Measurements from ENCODE around the gene TRIM9. TPM values are rescaled to one million over a fixed set of nuclear protein-coding genes. Genes with fewer than 3 reads are reported as not detected.
A peak's percentile ranks its signal among the peaks of the same experiment; 100 is the strongest.

The TRIM9 gene
- total RNA-seq, 1 donor from 2014 or later = 8.9 TPM

DNA sequence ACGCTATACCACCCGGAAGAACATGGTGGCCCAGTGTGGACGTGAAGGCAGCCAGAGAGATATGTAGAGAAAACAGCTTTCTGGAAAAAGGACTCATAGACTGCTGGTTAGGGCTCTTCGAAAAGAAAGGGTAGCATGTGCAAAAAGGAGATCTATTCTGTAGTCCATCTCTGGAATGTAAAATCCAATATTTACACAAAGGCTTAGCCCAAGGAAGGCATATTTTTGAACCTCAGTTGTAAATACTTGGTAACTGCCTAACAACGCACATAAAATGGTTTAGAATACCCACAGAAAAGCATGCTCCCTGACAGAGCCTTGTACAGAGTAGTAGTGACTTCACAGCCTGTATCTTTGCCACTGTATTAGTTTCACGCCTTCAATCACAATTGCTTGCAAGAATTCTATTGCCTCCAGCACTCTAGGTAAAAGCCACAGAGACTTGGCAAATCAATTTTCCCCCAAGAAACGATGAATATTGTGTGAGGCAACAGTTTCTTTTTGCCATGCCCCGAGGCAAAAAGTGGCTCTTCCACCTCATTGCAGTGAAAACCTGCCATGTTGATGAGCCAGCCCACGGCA, 59.2 kb downstream of the TRIM9 start:
- DNase-seq (ENCODE audit: low spot score in 2 of 2, unreplicated experiment in 2 of 2) = no peak
- H3K36me3 Mint-ChIP-seq = no peaks in the 10 kb centered on the region
- H3K4me1 Mint-ChIP-seq = no peaks in the 10 kb centered on the region
- H3K27ac Mint-ChIP-seq = no peak overlapping the region
- no peak overlapping the region for H3K4me3 Mint-ChIP-seq
- peaks cover 7% of the 10 kb centered on the region for H3K9me3 Mint-ChIP-seq
- H3K27me3 Mint-ChIP-seq (ENCODE audit: low read depth) = peaks cover 2% of the 10 kb centered on the region
- TF ChIP-seq, protein P1, sequence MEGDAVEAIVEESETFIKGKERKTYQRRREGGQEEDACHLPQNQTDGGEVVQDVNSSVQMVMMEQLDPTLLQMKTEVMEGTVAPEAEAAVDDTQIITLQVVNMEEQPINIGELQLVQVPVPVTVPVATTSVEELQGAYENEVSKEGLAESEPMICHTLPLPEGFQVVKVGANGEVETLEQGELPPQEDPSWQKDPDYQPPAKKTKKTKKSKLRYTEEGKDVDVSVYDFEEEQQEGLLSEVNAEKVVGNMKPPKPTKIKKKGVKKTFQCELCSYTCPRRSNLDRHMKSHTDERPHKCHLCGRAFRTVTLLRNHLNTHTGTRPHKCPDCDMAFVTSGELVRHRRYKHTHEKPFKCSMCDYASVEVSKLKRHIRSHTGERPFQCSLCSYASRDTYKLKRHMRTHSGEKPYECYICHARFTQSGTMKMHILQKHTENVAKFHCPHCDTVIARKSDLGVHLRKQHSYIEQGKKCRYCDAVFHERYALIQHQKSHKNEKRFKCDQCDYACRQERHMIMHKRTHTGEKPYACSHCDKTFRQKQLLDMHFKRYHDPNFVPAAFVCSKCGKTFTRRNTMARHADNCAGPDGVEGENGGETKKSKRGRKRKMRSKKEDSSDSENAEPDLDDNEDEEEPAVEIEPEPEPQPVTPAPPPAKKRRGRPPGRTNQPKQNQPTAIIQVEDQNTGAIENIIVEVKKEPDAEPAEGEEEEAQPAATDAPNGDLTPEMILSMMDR (IDR thresholded peaks at IDR 0.05; ENCODE audit: unreplicated experiment) = no peak

DNA sequence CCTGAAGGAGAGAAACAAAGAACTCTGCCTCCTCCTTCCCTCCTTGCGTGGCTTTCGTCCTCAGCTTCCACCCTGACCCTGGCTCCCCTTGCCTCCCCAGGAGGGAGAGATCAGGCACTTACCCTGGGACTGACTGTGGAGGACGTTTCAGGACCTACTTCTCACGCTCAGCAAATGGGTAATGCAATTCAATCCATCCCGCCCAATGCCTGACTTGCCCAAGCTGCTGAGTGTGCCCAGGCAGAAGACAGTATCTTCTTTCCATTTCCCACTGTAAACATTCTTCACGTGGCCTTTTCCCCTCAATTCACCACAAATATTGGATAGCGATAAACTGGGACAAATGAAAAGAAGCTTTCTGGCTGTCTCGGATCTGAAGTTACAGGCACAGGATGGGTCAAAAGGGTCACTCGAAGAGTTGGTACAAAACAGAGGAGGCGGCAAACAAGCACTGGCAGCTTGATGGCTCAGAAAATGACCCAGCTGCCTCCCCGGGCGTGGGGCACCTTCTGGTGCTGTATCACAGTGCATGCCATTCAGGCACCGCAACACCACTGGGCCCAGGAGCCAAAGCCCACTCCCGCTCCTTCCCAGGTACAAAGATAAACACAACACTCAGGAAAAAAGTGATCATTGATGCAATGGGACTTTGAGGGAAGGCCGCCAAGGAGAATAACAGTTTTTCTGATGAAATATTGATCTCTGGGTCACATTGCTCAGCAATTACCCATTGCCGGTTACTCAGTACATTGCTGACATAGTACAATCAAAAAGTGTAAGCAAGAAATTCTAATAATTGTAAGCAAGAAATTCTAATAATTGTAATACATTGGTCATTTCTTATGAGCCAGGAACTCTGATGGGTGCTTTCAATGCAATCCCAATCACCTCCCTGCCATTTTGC, 65.8 kb downstream of the TRIM9 start:
- Mint-ChIP-seq H3K27me3 (ENCODE audit: low read depth) (peaks cover 3% of the 10 kb centered on the region), H3K4me1 (peaks cover 12% of the 10 kb centered on the region), H3K27ac (no peak overlapping the region), H3K36me3 (no peaks in the 10 kb centered on the region), H3K4me3 (no peak overlapping the region), H3K9me3 (no peaks in the 10 kb centered on the region)
- DNase-seq (ENCODE audit: low spot score in 2 of 2, unreplicated experiment in 2 of 2) = no peak
- TF ChIP-seq, protein P1 (IDR thresholded peaks at IDR 0.05; ENCODE audit: unreplicated experiment) = no peak

DNA sequence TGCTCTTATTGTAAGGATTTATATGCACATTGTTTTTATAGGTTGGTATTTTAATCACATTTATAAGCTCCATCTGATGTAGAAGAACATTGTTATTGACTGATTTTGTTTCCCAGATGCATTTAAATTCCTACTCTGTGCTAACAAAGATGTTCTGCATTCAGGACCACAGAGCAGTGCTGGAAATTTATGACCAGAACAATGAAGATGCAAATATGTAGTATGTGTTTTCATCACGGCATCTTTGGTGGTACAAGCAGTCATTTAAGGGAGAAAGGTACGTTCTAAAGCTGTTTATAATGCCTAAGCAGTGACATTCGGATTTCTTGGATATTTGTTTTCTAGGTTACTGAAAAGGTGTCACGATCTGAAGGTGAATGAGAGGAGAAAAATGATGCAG, 66.5 kb downstream of the TRIM9 start:
- no peaks in the 10 kb centered on the region for H3K36me3 Mint-ChIP-seq
- H3K4me3 Mint-ChIP-seq = no peak overlapping the region
- no peak overlapping the region for H3K27ac Mint-ChIP-seq
- DNase-seq (ENCODE audit: low spot score in 2 of 2, unreplicated experiment in 2 of 2) = no peak
- TF ChIP-seq, protein P1 (IDR thresholded peaks at IDR 0.05; ENCODE audit: unreplicated experiment) = no peak
- no peaks in the 10 kb centered on the region for H3K9me3 Mint-ChIP-seq
- H3K4me1 Mint-ChIP-seq = peaks cover 19% of the 10 kb centered on the region
- H3K27me3 Mint-ChIP-seq (ENCODE audit: low read depth) = peaks cover 3% of the 10 kb centered on the region

DNA sequence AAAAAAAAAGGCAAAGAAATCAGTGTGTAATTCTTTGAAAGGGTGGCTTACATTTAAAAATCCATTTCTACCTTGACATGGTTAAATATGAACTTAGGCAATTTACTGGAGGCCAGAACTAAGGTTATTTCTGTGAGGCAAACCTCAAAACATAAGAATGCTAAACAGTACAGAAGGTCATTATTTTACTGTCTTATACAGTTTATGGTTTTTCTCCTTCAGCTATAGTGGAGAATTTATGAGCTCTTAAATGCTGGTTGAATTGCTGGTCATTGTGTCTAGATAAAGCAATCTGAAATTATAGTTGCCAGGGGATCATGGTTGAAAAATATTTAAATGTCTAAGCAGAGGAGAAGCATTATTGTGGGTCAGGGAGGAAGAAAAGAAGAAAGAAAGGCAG, 70.5 kb downstream of the TRIM9 start:
- peak overlapping the region; percentile 82 for H3K27ac Mint-ChIP-seq
- TF ChIP-seq, protein P1 (IDR thresholded peaks at IDR 0.05; ENCODE audit: unreplicated experiment) = no peak
- H3K9me3 Mint-ChIP-seq = no peaks in the 10 kb centered on the region
- no peak overlapping the region for H3K4me3 Mint-ChIP-seq
- H3K36me3 Mint-ChIP-seq = no peaks in the 10 kb centered on the region
- no peak for DNase-seq (ENCODE audit: low spot score in 2 of 2, unreplicated experiment in 2 of 2)
- peaks cover 33% of the 10 kb centered on the region for H3K4me1 Mint-ChIP-seq
- H3K27me3 Mint-ChIP-seq (ENCODE audit: low read depth) = peaks cover 6% of the 10 kb centered on the region

DNA sequence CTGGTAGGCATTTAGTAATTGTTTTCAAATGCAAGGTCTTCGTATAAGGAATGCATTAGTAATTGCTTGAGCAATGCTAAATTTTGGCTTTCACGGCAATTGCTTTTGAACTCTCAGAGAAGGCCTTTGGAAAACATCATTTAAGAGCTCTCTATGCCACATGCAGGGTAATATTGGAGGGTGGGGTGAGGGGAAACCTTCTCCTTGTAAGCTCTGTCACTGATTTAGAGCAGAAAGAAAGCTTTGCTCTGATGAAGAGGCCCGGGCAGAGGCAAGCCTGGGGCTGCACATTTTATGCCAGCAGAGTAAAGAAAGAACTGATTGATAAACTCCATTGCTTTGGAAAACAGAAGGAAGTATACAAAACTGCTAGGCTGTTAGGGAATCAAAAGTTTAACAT, 70.9 kb downstream of the TRIM9 start:
- H3K9me3 Mint-ChIP-seq = no peaks in the 10 kb centered on the region
- H3K4me3 Mint-ChIP-seq = no peak overlapping the region
- H3K27me3 Mint-ChIP-seq (ENCODE audit: low read depth) = peaks cover 6% of the 10 kb centered on the region
- DNase-seq (ENCODE audit: low spot score in 2 of 2, unreplicated experiment in 2 of 2) = no peak
- peak overlapping the region; percentile 82 for H3K27ac Mint-ChIP-seq
- H3K4me1 Mint-ChIP-seq = peaks cover 37% of the 10 kb centered on the region
- H3K36me3 Mint-ChIP-seq = no peaks in the 10 kb centered on the region
- TF ChIP-seq, protein P1 (IDR thresholded peaks at IDR 0.05; ENCODE audit: unreplicated experiment) = no peak

Data from mesothelial cell of epicardium (in vitro differentiated cells).